HG03378 (cell line): ENCODE data around the gene INF2.
"Not testable (repeated sequence)": the region's sequence is repeated elsewhere in the genome, so short reads cannot be mapped to it uniquely, and the experiment has no call there.

Experiments
- ATAC-seq: cut with Tn5 transposase; IDR thresholded peaks from one replicate; pipeline ENCODE4 v1.9.1; 2021; ENCODE audit warnings: mild to moderate bottlenecking, moderate library complexity; ENCODE audit not compliant: unreplicated experiment

The INF2 gene

DNA sequence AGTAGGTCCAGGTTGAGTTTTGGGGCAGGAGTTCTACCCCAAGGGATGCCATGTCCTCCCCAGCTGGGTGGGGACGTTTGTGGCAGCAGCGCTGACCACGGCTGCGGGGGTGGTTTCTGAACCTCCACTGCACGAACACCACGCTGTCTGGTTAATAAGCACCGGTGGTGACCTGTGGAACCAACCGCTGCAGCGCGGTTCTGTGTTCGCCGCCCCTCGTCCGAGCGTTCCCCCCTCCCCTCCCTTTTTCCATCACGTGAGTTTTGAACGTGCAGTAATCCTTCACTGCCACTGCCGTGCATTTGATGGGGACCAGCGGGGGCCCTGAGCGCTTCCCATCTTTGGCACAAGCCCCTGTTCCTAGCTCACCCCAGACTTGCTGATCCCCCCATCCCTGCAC lies 28.2 kb downstream of the INF2 start:
- ATAC-seq, result no peak

GRCh38 chr14:104718147-104718546 lies 28.7 kb downstream of the INF2 start:
- no peak for ATAC-seq

GRCh38 chr14:104718871-104719270 lies 29.5 kb downstream of the INF2 start:
- no peak for ATAC-seq

- no peak for ATAC-seq
These were observed 29.9 kb downstream of the INF2 start for GRCh38 chr14:104719343-104719742.

- ATAC-seq, result no peak
These were observed 32.4 kb downstream of the INF2 start for GRCh38 chr14:104721505-104722431.

- no peak for ATAC-seq
These were observed 33.7 kb downstream of the INF2 start for GRCh38 chr14:104722938-104723650.

DNA sequence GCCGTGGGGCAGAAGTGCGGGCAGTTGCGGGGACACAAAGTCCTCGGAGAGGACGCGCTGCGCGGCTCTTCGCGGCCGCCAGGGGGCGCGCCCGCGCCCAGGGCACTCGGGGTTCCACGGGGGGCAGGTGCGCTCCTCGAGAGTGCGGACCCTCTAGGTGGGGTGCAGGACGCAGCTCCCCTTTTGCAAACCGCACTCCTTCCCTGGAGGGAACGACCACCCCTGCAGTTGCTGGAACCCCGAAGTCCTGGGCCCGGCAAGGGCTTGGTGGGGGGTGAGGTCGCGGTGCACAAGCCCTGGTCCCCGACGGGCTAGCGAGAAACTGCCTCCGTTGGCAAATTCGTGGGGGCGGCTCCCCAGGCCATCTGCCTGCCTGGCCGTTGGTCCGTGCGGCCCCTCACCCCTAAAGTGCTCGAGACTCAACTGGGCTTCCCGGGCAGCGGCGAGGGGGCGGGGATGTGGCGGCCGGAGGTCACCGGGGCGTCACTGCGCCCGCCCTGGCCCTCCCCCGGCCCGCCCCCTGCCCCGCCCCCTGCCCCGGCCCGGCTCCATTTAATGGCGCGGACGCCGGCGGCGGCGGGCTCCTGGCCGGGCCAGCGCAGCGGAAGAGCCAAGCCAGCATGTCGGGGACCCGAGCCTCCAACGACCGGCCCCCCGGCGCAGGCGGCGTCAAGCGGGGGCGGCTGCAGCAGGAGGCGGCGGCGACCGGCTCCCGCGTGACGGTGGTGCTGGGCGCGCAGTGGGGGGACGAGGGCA lies 34.4 kb downstream of the INF2 start, which contains the start of gene ADSS1:
TSS of gene ADSS1 (plus strand) at position 579 of the 756 bp plus-strand sequence. CDS start at position 621, 42 bp downstream.
- no peak for ATAC-seq

DNA sequence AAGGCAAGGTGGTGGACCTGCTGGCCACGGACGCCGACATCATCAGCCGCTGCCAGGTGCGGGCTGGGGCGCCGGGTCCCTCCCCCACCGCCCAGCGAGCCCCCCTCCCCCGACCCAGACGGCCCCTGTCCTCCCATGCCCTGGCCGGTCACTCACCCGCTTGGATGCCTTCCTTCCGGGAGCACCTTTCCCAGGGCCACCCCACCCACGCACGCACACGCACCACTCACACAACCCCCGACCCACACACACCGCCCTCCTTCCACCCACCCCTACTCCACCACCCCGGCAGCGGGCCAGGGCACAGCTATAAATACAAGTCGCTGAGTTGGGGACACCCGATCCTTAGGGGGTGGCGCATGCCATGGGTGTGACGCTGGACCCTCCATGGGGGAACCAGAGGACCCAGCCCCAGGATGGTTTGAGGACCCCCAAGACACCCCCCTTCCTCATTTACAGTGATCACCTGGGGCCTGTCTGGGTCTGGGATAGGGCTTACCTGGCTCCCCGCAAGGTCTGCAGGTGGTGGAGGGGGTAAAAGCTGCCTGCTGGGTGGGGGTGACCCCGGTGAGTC lies 35.1 kb downstream of the INF2 start:
- no peak for ATAC-seq

DNA sequence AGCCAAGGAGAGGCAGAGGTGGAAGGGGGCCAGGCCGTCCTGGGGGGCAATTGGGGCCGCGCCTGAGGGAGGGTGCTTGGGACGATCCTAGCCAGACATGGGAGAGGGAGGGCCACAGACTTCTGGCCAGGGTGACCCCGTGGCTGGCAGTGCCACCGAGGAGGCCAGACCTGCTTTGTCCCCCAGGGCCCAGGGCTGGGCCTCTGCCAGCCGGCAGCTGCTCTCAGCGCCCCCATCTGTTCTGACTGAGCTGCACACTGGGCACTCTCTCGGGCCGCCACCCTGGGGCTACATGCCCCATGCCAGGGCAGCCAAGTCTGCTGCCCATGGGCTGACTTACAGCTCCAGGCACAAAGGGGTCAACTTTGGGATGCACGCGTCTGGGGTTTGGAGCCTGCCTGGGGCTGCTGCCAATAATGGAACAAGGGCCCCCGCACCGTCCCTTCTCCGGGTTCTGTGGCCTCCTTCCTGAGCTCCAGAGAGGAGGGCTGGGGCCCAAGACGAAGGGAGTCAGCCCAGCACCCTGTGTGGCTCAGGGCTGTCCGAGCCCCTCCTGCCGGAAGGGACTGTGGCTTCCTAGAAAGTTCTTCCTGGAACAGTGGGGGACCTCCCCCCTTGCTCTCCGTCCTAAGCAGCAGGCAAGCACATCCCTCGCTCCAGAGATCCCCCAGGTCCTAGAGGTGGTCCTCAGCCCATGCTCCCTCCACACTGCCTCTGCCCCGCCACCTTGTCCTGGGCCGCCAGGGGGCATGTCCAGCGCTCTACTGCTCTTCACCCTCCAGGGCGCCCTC lies 35.8 kb downstream of the INF2 start:
- no peak for ATAC-seq

DNA sequence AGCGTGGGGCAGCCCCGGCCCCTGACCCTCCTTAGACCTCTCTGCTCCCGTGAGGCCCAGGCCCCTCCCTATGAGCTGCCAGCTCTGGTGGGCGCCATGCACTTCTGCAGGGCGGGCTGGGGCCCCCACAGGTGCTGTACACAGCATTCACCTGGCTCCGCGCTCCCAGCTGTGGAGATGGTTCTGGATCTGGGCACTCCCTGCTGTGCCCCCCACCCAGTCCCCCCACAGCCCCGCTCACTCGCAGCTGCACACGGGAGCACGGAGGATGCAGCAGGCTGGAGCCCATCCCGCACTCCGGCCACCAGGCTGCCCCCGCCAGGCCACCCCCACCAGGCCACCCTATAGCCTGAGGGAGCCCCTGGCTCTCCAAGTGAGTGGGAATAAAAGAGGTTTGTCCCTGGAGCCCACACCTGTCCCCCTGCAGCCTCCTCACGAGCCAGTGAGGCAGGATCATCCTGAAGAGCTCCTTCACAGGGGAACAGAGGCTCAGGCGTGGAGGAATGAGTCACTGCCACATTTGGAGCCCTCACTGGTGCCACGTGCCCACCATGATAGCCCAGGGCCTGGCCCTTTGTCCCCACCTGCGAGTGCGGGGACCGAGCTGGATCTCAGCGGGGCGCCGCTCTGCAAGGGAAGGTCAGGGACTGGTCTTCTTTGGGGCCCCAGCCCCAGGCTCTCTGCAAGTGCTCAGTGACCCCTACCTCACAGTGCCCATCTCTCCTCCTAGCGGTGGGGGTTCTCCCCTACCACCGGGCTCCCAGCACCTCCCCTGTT lies 36.5 kb downstream of the INF2 start:
- ATAC-seq, result no peak

GRCh38 chr14:104726600-104727451 lies 37.4 kb downstream of the INF2 start:
- ATAC-seq, result no peak

- no peak for ATAC-seq
These were observed 39.2 kb downstream of the INF2 start for GRCh38 chr14:104728631-104729030.

- not testable (repeated sequence) for ATAC-seq
These were observed 39.9 kb downstream of the INF2 start for GRCh38 chr14:104729176-104729834.

GRCh38 chr14:104729835-104730181 lies 40.4 kb downstream of the INF2 start:
- no peak for ATAC-seq

DNA sequence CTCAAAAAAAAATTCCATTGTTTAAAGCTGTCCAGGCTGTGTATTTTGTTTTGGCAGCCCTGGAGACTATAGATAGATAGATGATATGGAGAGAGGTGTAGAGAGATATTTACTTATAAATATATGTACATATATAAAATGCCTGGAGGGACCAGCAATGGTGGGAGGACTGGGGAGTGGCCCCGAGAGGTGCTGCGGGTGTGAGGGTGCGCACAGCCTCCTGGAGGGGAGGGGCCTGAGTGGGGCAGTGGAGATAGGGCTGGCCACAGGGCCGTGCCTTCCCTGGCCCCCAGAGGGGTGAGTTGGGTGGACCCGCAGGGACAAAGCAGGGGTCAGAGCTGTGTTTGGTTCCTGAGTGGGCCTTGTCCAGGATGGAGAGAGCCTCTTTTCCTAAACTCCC lies 41.1 kb downstream of the INF2 start:
- no peak for ATAC-seq

DNA sequence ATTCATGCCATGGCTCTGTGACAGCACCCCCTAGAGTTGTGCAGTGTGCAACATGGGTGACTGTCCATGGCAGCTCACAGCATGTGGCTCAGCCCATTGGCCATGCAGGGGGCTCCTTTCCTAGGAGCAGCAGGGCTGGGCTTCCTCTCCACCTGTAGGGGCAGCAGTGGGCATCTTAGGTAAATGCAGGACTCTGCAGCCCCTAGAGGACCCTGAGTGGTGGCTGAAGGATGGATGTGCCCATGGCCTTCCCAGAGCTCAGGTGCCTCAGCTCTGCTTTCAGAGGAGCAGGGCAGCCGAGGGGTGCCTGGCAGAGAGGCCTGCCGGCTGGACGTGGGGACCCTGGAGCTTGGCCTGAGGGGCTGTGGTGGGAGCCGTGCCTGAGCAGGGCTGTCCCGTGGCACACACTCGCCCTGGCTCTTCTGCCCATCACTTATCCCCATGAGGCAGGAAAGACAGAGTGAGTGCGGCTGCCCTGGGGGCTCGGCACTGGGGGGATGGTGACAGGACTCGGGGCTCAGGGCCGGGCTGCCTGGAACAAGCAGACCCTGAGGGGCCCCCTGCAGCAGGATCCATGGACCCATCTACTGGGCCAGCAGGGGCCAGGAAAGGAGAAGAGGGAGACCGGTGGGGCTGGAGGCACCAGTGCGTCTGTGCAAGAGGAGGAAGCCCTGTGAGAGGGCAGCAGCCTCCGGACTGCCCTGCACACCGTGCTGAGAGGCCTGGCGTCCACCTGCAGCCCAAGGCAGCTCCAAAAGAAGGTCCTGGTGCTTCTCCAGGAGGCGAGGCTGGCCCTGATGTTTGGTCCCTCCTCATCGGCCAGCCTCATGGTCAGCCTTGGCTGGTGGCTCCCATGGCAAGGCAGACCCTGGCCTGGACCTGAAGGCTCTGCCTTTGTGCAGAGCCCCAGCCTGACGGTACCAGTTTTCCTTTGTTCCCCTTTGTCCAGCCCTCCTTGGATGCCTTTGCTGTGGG lies 42.2 kb downstream of the INF2 start:
- no peak for ATAC-seq

DNA sequence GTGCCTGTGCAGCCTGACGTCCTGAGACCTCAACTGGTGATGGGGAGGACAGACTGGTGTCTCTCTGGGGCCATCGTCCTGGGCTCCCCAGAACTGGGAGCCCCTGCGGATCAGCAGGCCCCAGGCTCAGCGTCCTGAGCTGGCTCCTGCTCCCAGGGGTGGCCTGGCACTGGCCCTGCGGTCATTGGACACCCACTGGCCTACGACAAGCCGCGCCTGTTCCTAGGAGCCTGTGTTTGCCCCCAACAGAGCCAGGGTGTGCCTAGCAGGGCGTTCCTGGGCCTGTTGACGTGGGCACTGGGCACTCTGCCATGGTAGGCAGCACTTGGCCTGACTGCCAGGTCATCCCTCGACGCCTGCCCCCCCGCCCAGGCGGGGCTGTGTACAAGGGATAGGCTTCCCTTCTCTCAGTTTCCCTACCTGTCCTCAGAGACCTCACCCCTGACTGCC lies 43.0 kb downstream of the INF2 start:
- ATAC-seq, result no peak
